ENCODE results near the gene LILRB1.

GRCh38 chr19:54606891-54607784 lies 23.1 kb upstream of the LILRB1 start:
- TF ChIP-seq CTCF (IDR thresholded peaks at IDR 0.05) (no peak), POLR2A (IDR thresholded peaks at IDR 0.05) (no peak)

Data from uterus (tissue), 2 donors.